ENCODE measurements around the gene RPP25.

DNA sequence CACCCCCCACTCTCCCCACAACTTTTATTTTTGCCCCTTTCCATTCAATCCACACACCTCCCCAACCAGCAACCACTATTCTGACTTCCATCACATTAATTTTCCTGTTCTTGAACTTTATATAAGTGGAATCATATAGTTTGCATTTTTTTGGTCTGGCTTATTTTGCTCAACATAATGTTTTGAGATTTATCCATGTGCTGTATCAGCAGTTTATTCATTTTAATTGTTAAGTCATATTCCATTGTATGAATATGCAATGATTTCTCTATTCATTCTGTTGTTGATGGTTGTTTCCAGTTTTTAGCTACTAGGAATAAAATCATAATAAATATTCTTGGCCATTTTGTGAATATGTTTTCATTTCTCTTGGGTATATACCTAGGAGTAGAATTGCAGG is 33.0 kb upstream of the RPP25 start:
- TF ChIP-seq FOXM1 (IDR thresholded peaks at IDR 0.05; ENCODE audit: borderline replicate concordance) (no peak), SP1 (IDR thresholded peaks at IDR 0.05) (no peak), TARDBP (IDR thresholded peaks at IDR 0.05) (no peak), SUZ12 (IDR thresholded peaks at IDR 0.05) (no peak), FOXK2 (IDR thresholded peaks at IDR 0.05) (no peak), L3MBTL2 (conservative IDR thresholded peaks at IDR 0.05) (no peak), FOXA1 (IDR thresholded peaks at IDR 0.05) (no peak), NFRKB (IDR thresholded peaks at IDR 0.05) (no peak)
- TF ChIP-seq, protein P1, sequence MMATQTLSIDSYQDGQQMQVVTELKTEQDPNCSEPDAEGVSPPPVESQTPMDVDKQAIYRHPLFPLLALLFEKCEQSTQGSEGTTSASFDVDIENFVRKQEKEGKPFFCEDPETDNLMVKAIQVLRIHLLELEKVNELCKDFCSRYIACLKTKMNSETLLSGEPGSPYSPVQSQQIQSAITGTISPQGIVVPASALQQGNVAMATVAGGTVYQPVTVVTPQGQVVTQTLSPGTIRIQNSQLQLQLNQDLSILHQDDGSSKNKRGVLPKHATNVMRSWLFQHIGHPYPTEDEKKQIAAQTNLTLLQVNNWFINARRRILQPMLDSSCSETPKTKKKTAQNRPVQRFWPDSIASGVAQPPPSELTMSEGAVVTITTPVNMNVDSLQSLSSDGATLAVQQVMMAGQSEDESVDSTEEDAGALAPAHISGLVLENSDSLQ (IDR thresholded peaks at IDR 0.05) = no peak

All from HEK293T (cell line).